ENCODE measurements around the gene GPC6.

DNA sequence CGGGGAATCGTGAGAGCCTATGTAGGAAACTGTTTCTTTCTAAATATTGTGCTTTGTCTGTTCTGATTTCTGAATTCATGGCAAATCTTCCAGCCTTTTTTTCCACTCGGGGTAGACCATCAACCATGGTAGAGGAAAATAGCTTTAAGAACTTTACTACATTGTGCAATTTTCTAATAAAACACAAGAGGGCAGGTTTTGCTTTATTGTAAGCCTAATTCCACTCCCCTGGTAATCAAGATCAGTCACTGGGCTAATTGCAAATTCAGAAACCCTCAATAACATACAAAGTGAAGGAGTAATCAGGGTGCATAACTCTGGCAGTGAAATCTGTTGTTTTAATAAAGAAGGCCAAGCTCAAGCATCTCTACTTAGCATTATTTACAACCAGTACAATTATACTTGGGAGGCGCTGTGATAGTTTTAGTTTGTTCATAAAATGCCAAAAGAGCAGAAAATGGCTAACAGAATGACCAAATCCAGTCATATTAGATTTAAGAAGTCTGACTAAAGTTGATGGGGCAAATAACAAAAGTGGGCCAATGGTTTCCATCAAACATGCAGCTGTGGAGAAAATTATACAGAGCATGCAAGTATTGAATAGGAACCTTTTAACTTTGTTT lies 1209.1 kb downstream of the GPC6 start:
- no peak for TF ChIP-seq TAF1 (IDR thresholded peaks at IDR 0.05; ENCODE audit: control insufficient read depth, extremely low read depth, insufficient read depth, low read length, severe bottlenecking)
- TF ChIP-seq, protein P1, sequence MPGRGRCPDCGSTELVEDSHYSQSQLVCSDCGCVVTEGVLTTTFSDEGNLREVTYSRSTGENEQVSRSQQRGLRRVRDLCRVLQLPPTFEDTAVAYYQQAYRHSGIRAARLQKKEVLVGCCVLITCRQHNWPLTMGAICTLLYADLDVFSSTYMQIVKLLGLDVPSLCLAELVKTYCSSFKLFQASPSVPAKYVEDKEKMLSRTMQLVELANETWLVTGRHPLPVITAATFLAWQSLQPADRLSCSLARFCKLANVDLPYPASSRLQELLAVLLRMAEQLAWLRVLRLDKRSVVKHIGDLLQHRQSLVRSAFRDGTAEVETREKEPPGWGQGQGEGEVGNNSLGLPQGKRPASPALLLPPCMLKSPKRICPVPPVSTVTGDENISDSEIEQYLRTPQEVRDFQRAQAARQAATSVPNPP (IDR thresholded peaks at IDR 0.05; ENCODE audit: borderline replicate concordance, insufficient read depth, insufficient read length), result no peak
- no peak for TF ChIP-seq ASH1L (IDR thresholded peaks at IDR 0.05; ENCODE audit: borderline replicate concordance, low read depth, partially characterized antibody)
- TF ChIP-seq IFI16 (CRISPR knock-in tag; IDR thresholded peaks at IDR 0.05), result no peak
- TF ChIP-seq, protein P2, sequence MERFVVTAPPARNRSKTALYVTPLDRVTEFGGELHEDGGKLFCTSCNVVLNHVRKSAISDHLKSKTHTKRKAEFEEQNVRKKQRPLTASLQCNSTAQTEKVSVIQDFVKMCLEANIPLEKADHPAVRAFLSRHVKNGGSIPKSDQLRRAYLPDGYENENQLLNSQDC (CRISPR knock-in tag; IDR thresholded peaks at IDR 0.05), result no peak
